Measurements from ENCODE around the gene VPS37C. TPM values are rescaled to one million over a fixed set of nuclear protein-coding genes. Genes with fewer than 3 reads are reported as not detected.

VPS37C gene
- total RNA-seq, 1 donor from 2014 or later: 8.7 TPM

DNA sequence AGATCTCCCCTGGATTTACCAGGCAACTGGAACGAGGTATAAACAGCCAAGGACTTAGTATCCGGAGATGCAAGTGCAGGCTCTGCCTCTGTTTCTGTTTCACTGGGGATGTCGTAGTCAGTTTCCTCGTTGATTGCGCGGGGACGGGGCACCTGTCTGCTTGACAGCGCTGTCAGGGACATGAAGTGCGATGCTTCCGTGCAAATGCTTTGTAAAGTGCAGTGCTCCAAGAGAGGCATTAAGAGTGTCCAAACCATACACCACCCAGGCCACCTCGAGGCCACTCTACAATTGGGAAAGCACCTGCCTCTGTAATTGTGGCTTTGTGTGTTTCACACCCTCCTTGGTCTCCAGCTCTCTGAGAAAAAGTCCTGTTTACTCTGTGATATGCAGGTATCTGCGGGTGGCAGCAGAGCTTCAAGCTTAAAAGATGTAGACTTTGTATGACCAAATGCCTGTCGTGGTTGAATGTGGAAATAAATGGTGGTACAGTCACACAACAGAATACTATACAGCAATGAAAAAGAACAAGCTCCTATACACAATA, 77.6 kb downstream of the VPS37C start:
- Histone ChIP-seq H3K4me3 (ENCODE audit: low read depth, low read length) (no peak overlapping the region), H3K36me3 (ENCODE audit: control insufficient read depth, insufficient read depth, low read length) (no peaks in the 10 kb centered on the region), H3K27me3 (ENCODE audit: control insufficient read depth, insufficient read depth, low read length) (no peaks in the 10 kb centered on the region)
- DNase-seq (ENCODE audit: low read depth): no peak
- TF ChIP-seq, protein P1, sequence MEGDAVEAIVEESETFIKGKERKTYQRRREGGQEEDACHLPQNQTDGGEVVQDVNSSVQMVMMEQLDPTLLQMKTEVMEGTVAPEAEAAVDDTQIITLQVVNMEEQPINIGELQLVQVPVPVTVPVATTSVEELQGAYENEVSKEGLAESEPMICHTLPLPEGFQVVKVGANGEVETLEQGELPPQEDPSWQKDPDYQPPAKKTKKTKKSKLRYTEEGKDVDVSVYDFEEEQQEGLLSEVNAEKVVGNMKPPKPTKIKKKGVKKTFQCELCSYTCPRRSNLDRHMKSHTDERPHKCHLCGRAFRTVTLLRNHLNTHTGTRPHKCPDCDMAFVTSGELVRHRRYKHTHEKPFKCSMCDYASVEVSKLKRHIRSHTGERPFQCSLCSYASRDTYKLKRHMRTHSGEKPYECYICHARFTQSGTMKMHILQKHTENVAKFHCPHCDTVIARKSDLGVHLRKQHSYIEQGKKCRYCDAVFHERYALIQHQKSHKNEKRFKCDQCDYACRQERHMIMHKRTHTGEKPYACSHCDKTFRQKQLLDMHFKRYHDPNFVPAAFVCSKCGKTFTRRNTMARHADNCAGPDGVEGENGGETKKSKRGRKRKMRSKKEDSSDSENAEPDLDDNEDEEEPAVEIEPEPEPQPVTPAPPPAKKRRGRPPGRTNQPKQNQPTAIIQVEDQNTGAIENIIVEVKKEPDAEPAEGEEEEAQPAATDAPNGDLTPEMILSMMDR (IDR thresholded peaks at IDR 0.05; ENCODE audit: insufficient read depth, low read length, severe bottlenecking): no peak
- no peak for FAIRE-seq

DNA sequence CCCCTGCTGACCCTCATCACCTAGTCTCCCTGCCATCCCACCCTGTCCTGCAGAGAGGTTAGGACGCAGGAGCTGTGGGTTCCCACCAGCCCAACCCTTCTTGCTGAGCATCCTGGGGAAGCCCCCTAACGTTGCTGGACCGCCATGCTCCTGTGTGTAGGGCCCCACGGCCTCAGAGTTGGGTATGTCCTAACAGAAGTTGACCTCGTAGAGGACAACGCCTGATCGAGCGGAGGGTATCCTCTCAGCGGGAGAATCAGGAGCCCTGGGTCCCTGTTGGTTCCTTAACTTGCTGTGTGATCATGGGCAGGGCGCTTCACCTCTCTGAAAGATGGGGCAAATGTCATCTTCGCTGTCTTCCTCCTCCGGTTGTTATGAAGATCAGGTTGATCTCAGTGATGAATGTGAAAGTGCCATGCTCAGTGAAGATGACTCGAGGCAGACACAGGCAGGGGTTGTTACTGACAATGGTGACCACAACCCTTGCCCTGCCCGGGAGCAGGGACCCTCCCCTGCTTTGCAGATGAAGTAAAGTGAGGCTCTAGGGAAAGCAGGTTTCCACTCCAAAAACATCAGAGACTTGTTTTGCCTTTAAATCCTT, 78.2 kb downstream of the VPS37C start:
- FAIRE-seq: no peak
- no peaks in the 10 kb centered on the region for H3K27me3 ChIP-seq (ENCODE audit: control insufficient read depth, insufficient read depth, low read length)
- TF ChIP-seq, protein P1 (IDR thresholded peaks at IDR 0.05; ENCODE audit: insufficient read depth, low read length, severe bottlenecking): no peak
- no peak overlapping the region for H3K4me3 ChIP-seq (ENCODE audit: low read depth, low read length)
- DNase-seq (ENCODE audit: low read depth): no peak
- no peaks in the 10 kb centered on the region for H3K36me3 ChIP-seq (ENCODE audit: control insufficient read depth, insufficient read depth, low read length)

DNA sequence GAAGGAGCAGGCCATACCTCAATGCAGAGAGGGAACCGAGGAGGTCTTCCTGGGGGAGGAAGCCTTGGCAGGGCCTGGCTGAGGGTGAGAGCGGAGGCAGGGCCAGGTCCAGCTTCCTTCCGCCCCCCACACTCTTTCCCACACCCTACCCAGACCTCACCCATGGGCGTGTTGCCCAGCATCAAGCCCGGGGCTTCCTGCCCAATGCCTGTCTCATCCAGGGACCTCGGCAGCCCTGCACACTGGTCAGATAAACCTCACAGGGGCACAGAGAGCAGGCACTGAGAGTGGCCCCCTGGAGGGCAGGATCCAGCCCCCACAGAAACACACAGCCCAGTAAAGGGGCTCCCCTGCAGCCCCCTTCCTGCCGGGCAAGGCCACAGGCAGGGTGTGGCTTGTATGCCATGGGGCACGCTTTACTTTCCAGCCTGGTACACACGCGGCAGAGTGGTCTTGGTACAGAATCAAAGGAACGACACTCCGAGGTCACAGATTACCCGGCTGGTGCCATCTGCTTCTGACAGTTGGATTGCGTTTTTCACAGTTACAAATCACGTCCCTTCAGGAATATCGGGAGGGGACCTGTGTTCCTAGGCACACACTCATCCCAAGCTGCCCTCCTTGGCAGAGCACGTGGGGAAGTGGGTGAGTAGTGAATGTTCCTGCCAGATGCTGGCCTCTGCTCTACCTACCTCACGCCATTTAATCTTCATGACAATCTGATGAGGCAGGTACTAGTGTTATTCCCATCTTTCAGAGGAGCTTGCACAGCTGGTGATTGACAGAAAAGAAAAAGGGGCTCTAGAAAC, 79.0 kb downstream of the VPS37C start:
- no peak for DNase-seq (ENCODE audit: low read depth)
- TF ChIP-seq, protein P1 (IDR thresholded peaks at IDR 0.05; ENCODE audit: insufficient read depth, low read length, severe bottlenecking): no peak

GRCh38 chr11:61080986-61081590, 80.1 kb downstream of the VPS37C start:
- Histone ChIP-seq H3K36me3 (ENCODE audit: control insufficient read depth, insufficient read depth, low read length) (no peaks in the 10 kb centered on the region), H3K27me3 (ENCODE audit: control insufficient read depth, insufficient read depth, low read length) (no peaks in the 10 kb centered on the region), H3K4me3 (ENCODE audit: low read depth, low read length) (no peak overlapping the region)
- DNase-seq (ENCODE audit: low read depth) (no peak), FAIRE-seq (no peak)
- TF ChIP-seq, protein P1 (IDR thresholded peaks at IDR 0.05; ENCODE audit: insufficient read depth, low read length, severe bottlenecking): no peak

More for the DNA sequence above, 79.0 kb downstream of the VPS37C start:
- H3K27me3 ChIP-seq (ENCODE audit: control insufficient read depth, insufficient read depth, low read length): no peaks in the 10 kb centered on the region
- no peak overlapping the region for H3K4me3 ChIP-seq (ENCODE audit: low read depth, low read length)
- FAIRE-seq: no peak
- H3K36me3 ChIP-seq (ENCODE audit: control insufficient read depth, insufficient read depth, low read length): no peaks in the 10 kb centered on the region

GRCh38 chr11:61080526-61080925, 80.7 kb downstream of the VPS37C start:
- FAIRE-seq (no peak), DNase-seq (ENCODE audit: low read depth) (no peak)
- Histone ChIP-seq H3K4me3 (ENCODE audit: low read depth, low read length) (no peak overlapping the region), H3K27me3 (ENCODE audit: control insufficient read depth, insufficient read depth, low read length) (no peaks in the 10 kb centered on the region), H3K36me3 (ENCODE audit: control insufficient read depth, insufficient read depth, low read length) (no peaks in the 10 kb centered on the region)
- TF ChIP-seq, protein P1 (IDR thresholded peaks at IDR 0.05; ENCODE audit: insufficient read depth, low read length, severe bottlenecking): no peak

Other genes with a start within 250 kb of the VPS37C start
- gene TMEM109, start 247.3 kb downstream of the VPS37C start, total RNA-seq: 7.6 and 7.7 TPM in 2 replicates
- 22.6 and 25.2 TPM in 2 replicates for gene TMEM132A, start 237.0 kb downstream of the VPS37C start, total RNA-seq
- gene SLC15A3, start 209.2 kb downstream of the VPS37C start, total RNA-seq: 0.38 and 1.3 TPM in 2 replicates
- gene CD6, start 189.7 kb downstream of the VPS37C start, total RNA-seq: not detected in 2 replicates
- gene CD5, start 58.9 kb downstream of the VPS37C start, total RNA-seq: not detected in 2 replicates
- gene PGA3, start 42.1 kb upstream of the VPS37C start, total RNA-seq: not detected in 2 replicates
- gene PGA4, start 60.9 kb upstream of the VPS37C start, total RNA-seq: not detected in 2 replicates
- gene PGA5, start 79.7 kb upstream of the VPS37C start, total RNA-seq: not detected in 2 replicates
- 0.26 TPM in 2 replicates for gene VWCE, start 133.9 kb upstream of the VPS37C start, total RNA-seq
- 154 and 228 TPM in 2 replicates for gene DDB1, start 171.7 kb upstream of the VPS37C start, total RNA-seq
- 22.3 and 22.9 TPM in 2 replicates for gene TKFC, start 171.8 kb upstream of the VPS37C start, total RNA-seq
- gene CYB561A3, start 200.5 kb upstream of the VPS37C start, total RNA-seq: 30.8 and 36.1 TPM in 2 replicates
- 10.0 and 12.7 TPM in 2 replicates for gene TMEM138, start 200.9 kb upstream of the VPS37C start, total RNA-seq
- 6.1 and 9.2 TPM in 2 replicates for gene TMEM216, start 231.2 kb upstream of the VPS37C start, total RNA-seq

All from bronchial epithelial cell (primary cell).